ENCODE measurements around the gene AMOTL1.

The AMOTL1 gene

GRCh38 chr11:94762995-94763394 lies 5.2 kb upstream of the AMOTL1 start:
- Histone ChIP-seq H3K4me3 (ENCODE audit: low read length) (no peak overlapping the region), H3K4me1 (ENCODE audit: control insufficient read depth, insufficient read depth, low read length) (peaks cover 12% of the 10 kb centered on the region), H3K9ac (ENCODE audit: low read length) (no peak overlapping the region), H3K27me3 (ENCODE audit: control insufficient read depth, insufficient read depth, low read length) (no peaks in the 10 kb centered on the region), H3K36me3 (ENCODE audit: control insufficient read depth, insufficient read depth, low read length) (no peaks in the 10 kb centered on the region), H3K9me3 (ENCODE audit: control insufficient read depth, low read length) (no peaks in the 10 kb centered on the region)

- Histone ChIP-seq H3K4me1 (ENCODE audit: control insufficient read depth, insufficient read depth, low read length) (peaks cover 23% of the 10 kb centered on the region), H3K27me3 (ENCODE audit: control insufficient read depth, insufficient read depth, low read length) (peaks cover 8% of the 10 kb centered on the region), H3K36me3 (ENCODE audit: control insufficient read depth, insufficient read depth, low read length) (no peaks in the 10 kb centered on the region), H3K9ac (ENCODE audit: low read length) (no peak overlapping the region), H3K4me3 (ENCODE audit: low read length) (no peak overlapping the region), H3K9me3 (ENCODE audit: control insufficient read depth, low read length) (no peaks in the 10 kb centered on the region)
These were observed 1.4 kb upstream of the AMOTL1 start for GRCh38 chr11:94766713-94767206.

DNA sequence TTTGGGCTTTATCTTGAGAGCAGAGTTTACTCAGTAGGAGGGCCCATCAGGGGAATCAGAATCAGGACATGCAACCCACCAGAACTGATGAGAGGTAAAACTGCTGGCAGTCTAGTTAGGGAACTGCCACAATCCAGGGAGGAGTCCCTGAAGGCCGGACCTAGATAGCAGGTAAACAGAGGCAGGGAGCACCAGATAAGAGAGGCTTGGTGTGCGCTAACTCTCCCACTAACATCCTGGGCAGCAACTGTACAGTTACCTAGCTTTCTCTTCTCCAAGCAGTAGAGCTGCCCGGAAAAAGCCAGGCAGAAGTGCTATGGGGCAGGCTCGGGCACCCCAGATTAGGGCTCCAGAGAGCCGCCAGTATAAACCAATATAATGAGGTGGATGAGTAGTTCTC lies 865 bp upstream of the AMOTL1 start:
- Histone ChIP-seq H3K36me3 (ENCODE audit: control insufficient read depth, insufficient read depth, low read length) (no peaks in the 10 kb centered on the region), H3K9me3 (ENCODE audit: control insufficient read depth, low read length) (no peaks in the 10 kb centered on the region), H3K4me3 (ENCODE audit: low read length) (no peak overlapping the region), H3K9ac (ENCODE audit: low read length) (no peak overlapping the region), H3K27me3 (ENCODE audit: control insufficient read depth, insufficient read depth, low read length) (peaks cover 8% of the 10 kb centered on the region), H3K4me1 (ENCODE audit: control insufficient read depth, insufficient read depth, low read length) (peaks cover 23% of the 10 kb centered on the region)

DNA sequence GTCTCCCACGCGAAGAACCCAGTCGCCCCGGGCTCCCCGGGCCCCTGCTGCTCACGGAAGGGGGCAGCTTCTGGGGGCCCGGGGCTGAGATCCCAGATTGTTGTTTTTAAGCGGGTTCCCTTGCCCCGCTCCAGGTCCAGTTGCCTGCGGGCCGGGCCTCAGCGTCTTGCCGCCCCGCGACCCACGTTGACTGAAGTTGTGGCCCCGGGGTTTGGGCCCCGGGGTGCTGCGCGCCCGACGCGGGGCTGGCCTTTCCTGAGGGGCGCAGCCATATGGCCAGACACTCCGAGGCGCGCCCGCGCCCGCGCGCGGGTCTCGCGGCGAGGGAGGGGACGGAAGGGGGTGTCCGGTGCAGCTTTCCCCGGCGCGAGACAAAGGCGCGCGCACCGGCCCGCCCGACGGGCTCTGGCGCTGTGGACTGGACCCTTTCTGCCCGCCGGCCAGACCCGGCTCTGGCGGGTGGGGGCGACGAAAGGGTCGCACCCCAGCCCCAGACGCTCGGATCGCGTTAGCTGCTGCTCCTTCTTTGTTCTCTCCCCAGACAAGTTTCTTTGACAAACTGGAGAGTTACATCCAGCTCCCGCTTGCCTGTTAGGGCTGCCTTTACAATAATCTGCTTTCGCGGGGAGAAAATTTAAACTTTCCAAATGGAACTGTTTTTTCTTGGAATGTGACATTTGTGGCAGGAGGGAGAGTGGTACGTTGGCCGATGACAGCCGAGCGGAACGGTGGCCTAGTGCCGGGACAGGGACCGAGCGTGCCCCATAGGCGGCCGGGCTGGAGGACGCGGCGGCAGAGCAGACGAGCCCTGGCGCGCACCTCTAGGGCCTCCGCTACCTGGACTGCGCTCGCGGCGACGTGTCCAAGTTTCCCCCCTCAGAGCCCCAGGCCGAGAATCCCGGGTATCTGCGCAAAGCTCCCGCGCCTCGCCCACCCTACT lies 716 bp downstream of the AMOTL1 start:
- H3K9ac ChIP-seq (ENCODE audit: low read length): peak overlapping the region; percentile 69
- no peaks in the 10 kb centered on the region for H3K9me3 ChIP-seq (ENCODE audit: control insufficient read depth, low read length)
- H3K4me3 ChIP-seq (ENCODE audit: low read length): peak overlapping the region; percentile 49
- H3K27me3 ChIP-seq (ENCODE audit: control insufficient read depth, insufficient read depth, low read length): peaks cover 8% of the 10 kb centered on the region
- no peaks in the 10 kb centered on the region for H3K36me3 ChIP-seq (ENCODE audit: control insufficient read depth, insufficient read depth, low read length)
- peaks cover 23% of the 10 kb centered on the region for H3K4me1 ChIP-seq (ENCODE audit: control insufficient read depth, insufficient read depth, low read length)

DNA sequence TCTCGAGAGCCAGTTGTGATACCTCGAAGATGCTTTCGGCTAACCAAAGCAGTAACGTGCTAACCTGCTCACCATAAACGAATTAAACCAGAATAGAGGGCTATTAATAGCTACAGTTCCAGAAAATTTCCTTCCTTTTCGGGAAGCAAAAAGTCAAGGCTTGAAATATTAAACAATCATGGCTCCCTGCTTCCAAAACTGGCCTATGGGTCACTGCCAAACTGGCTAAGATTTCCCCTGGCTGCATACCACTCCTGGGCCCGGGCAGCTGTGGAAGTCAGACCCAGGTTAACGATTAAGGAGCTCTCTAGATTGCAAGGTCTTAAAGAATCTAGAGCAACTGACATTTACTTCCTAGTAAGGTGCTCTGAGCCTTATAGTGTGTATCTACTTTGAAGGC lies 1.7 kb downstream of the AMOTL1 start:
- Histone ChIP-seq H3K4me1 (ENCODE audit: control insufficient read depth, insufficient read depth, low read length) (peaks cover 23% of the 10 kb centered on the region), H3K27me3 (ENCODE audit: control insufficient read depth, insufficient read depth, low read length) (peaks cover 8% of the 10 kb centered on the region)

GRCh38 chr11:94770563-94771120 lies 2.5 kb downstream of the AMOTL1 start:
- Histone ChIP-seq H3K4me1 (ENCODE audit: control insufficient read depth, insufficient read depth, low read length) (peaks cover 23% of the 10 kb centered on the region), H3K4me3 (ENCODE audit: low read length) (no peak overlapping the region), H3K9ac (ENCODE audit: low read length) (no peak overlapping the region), H3K9me3 (ENCODE audit: control insufficient read depth, low read length) (no peaks in the 10 kb centered on the region), H3K36me3 (ENCODE audit: control insufficient read depth, insufficient read depth, low read length) (no peaks in the 10 kb centered on the region), H3K27me3 (ENCODE audit: control insufficient read depth, insufficient read depth, low read length) (peaks cover 8% of the 10 kb centered on the region)

More for the DNA sequence above, 1.7 kb downstream of the AMOTL1 start:
- Histone ChIP-seq H3K9me3 (ENCODE audit: control insufficient read depth, low read length) (no peaks in the 10 kb centered on the region), H3K36me3 (ENCODE audit: control insufficient read depth, insufficient read depth, low read length) (no peaks in the 10 kb centered on the region), H3K9ac (ENCODE audit: low read length) (peak overlapping the region; percentile 69), H3K4me3 (ENCODE audit: low read length) (peak overlapping the region; percentile 49)

DNA sequence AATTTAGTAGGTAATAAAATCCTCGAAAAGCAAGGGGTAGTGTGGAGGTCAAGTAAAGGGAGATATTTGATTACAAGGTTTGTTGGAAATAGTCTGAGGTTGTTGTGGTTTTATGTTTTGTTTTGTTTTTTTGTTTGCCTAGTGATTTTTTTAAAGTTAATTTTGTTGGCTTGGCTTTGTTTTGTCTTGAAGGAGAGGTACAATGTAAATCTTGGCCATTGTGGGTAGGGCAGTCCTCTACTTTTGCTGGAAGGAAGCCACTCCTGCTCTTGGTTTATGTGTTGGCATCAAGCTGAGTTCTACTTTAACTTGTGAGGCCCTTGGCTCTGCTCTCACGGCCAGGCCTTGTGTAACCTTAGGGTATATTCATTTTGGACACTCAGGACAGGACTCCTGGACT lies 3.2 kb downstream of the AMOTL1 start:
- Histone ChIP-seq H3K9me3 (ENCODE audit: control insufficient read depth, low read length) (no peaks in the 10 kb centered on the region), H3K4me1 (ENCODE audit: control insufficient read depth, insufficient read depth, low read length) (peaks cover 28% of the 10 kb centered on the region), H3K4me3 (ENCODE audit: low read length) (no peak overlapping the region), H3K27me3 (ENCODE audit: control insufficient read depth, insufficient read depth, low read length) (peaks cover 8% of the 10 kb centered on the region), H3K9ac (ENCODE audit: low read length) (no peak overlapping the region), H3K36me3 (ENCODE audit: control insufficient read depth, insufficient read depth, low read length) (no peaks in the 10 kb centered on the region)

- Histone ChIP-seq H3K4me1 (ENCODE audit: control insufficient read depth, insufficient read depth, low read length) (peaks cover 29% of the 10 kb centered on the region), H3K4me3 (ENCODE audit: low read length) (no peak overlapping the region), H3K9ac (ENCODE audit: low read length) (no peak overlapping the region), H3K36me3 (ENCODE audit: control insufficient read depth, insufficient read depth, low read length) (no peaks in the 10 kb centered on the region), H3K27me3 (ENCODE audit: control insufficient read depth, insufficient read depth, low read length) (peaks cover 8% of the 10 kb centered on the region), H3K9me3 (ENCODE audit: control insufficient read depth, low read length) (no peaks in the 10 kb centered on the region)
These were observed 3.8 kb downstream of the AMOTL1 start for GRCh38 chr11:94771951-94772350.

DNA sequence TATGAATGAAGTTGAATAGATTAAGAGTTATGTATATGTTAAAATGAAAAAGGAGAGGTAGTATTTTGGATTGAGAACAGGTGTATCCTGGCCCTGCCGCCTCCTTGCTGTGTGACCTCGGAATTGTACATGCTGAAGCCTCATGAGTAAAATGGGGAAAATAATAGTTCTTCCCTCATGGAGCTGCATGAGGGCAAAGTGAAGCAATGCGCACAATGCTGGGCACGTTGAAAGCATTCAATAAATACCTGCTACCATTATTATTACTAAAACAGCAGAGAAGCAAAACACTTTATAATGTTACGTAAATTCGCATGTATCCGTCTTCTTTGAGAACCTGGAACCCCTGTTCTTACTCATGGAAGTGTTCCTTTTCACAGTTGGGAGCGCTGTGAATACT lies 5.7 kb downstream of the AMOTL1 start:
- Histone ChIP-seq H3K9me3 (ENCODE audit: control insufficient read depth, low read length) (no peaks in the 10 kb centered on the region), H3K27me3 (ENCODE audit: control insufficient read depth, insufficient read depth, low read length) (peaks cover 8% of the 10 kb centered on the region), H3K4me1 (ENCODE audit: control insufficient read depth, insufficient read depth, low read length) (peaks cover 18% of the 10 kb centered on the region), H3K36me3 (ENCODE audit: control insufficient read depth, insufficient read depth, low read length) (no peaks in the 10 kb centered on the region), H3K4me3 (ENCODE audit: low read length) (no peak overlapping the region), H3K9ac (ENCODE audit: low read length) (no peak overlapping the region)

DNA sequence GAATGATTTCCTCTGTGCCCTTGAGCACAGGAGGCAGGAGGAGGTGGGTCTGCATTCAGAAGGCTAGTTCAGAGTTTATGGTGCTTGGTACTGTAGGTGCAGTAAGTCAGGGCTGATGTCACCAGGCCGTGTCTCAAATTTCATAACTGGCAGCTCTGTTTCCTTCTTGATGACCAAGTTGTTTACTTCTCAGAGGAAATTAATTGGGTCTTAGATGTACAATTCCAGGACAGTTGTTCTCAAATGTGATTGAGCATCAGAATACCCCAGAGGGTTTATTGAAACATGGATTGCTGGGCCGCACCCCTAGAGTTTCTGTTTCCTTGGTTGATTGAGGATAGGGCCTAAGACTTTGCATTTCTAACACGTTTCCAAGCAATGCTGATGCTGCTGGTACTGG lies 6.2 kb downstream of the AMOTL1 start:
- H3K36me3 ChIP-seq (ENCODE audit: control insufficient read depth, insufficient read depth, low read length): no peaks in the 10 kb centered on the region
- H3K9ac ChIP-seq (ENCODE audit: low read length): no peak overlapping the region
- H3K27me3 ChIP-seq (ENCODE audit: control insufficient read depth, insufficient read depth, low read length): peaks cover 8% of the 10 kb centered on the region
- no peak overlapping the region for H3K4me3 ChIP-seq (ENCODE audit: low read length)
- peaks cover 15% of the 10 kb centered on the region for H3K4me1 ChIP-seq (ENCODE audit: control insufficient read depth, insufficient read depth, low read length)
- H3K9me3 ChIP-seq (ENCODE audit: control insufficient read depth, low read length): no peaks in the 10 kb centered on the region

GRCh38 chr11:94775567-94776327 lies 7.6 kb downstream of the AMOTL1 start:
- Histone ChIP-seq H3K9ac (ENCODE audit: low read length) (no peak overlapping the region), H3K27me3 (ENCODE audit: control insufficient read depth, insufficient read depth, low read length) (no peaks in the 10 kb centered on the region), H3K4me3 (ENCODE audit: low read length) (no peak overlapping the region), H3K9me3 (ENCODE audit: control insufficient read depth, low read length) (no peaks in the 10 kb centered on the region), H3K4me1 (ENCODE audit: control insufficient read depth, insufficient read depth, low read length) (peaks cover 8% of the 10 kb centered on the region), H3K36me3 (ENCODE audit: control insufficient read depth, insufficient read depth, low read length) (no peaks in the 10 kb centered on the region)
